GM12878 (cell line): ENCODE data around the gene RADIL. TPM values are rescaled to one million over a fixed set of nuclear protein-coding genes. Genes with fewer than 3 reads are reported as not detected.

Source experiments
- ATAC-seq: fragments of 200-7000 bp; cut with Tn5 transposase; 3 replicates; pipeline ENCODE4 v1.9.1; 2020; ENCODE audit warnings: mild to moderate bottlenecking, moderate library complexity
- BruUV-seq: library from RNA; stranded (reverse); fragments of 400-500 nt; replicated peaks from 2 replicates; lab custom pipeline; 2021; lab: Mats Ljungman, UMichigan
- CTCF ChIA-PET: fragments of 300-600 bp; sonication (Branson Sonifier 250); formaldehyde crosslinking; extraction: SDS; loops from one replicate; lab custom pipeline; 2021; ENCODE audit warnings: inconsistent platforms; lab: Yijun Ruan, JAX
- POLR2A ChIA-PET: fragments of 350-600 bp; formaldehyde crosslinking; extraction: SDS; loops from one replicate; lab custom pipeline; 2021; ENCODE audit warnings: inconsistent platforms; lab: Charles Lee
- RAD21 ChIA-PET: fragments of 300-600 bp; sonication (Branson Sonifier 250); formaldehyde crosslinking; loops from one replicate; lab custom pipeline; 2023; ENCODE audit warnings: antibody characterized with exemption; ENCODE audit not compliant: unreplicated experiment; lab: Charles Lee
- SMC1A ChIA-PET: fragments of 300-600 bp; sonication (Branson Sonifier 250); formaldehyde crosslinking; loops from one replicate; lab custom pipeline; 2023; ENCODE audit not compliant: unreplicated experiment, uncharacterized antibody; lab: Charles Lee
- DNase-seq: peaks from one replicate; pipeline ENCODE4 v3.0.0-alpha.2; 2011; ENCODE audit warnings: low read depth, low spot score
- FAIRE-seq: peaks from 3 replicates; lab custom pipeline; 2011; peaks lifted over from hg19 to GRCh38; lab: Jason Lieb, UNC
- H2AFZ ChIP-seq: 2 replicates; pipeline ENCODE4 v1.6.0; 2011; ENCODE audit warnings: low read depth, low read length, control low read depth; ENCODE audit not compliant: control insufficient read depth
- H3K27ac ChIP-seq: 2 replicates; pipeline ENCODE4 v1.5.1; 2011; ENCODE audit warnings: control low read depth; ENCODE audit not compliant: control insufficient read depth, insufficient read depth
- H3K27me3 ChIP-seq, 2 experiments: replicated peaks in 1 of 2; 2 replicates each; pipeline versions ENCODE4 v1.6.0 to v1.6.1; 2011; ENCODE audit warnings: low read length in 1 of 2; ENCODE audit not compliant: control insufficient read depth in 2 of 2, insufficient read depth in 2 of 2
- H3K36me3 ChIP-seq, 2 experiments: 2 replicates each; pipeline ENCODE4 v1.5.1; 2011; ENCODE audit warnings: low read length in 1 of 2; ENCODE audit not compliant: control insufficient read depth in 2 of 2, insufficient read depth in 2 of 2
- H3K4me1 ChIP-seq: 2 replicates; pipeline ENCODE4 v1.6.1; 2011; ENCODE audit warnings: mild to moderate bottlenecking, low read length, moderate library complexity, mixed read lengths; ENCODE audit not compliant: control insufficient read depth, insufficient read depth
- H3K4me2 ChIP-seq: 2 replicates; pipeline ENCODE4 v1.6.0; 2011; ENCODE audit warnings: control low read depth; ENCODE audit not compliant: control insufficient read depth, insufficient read depth
- H3K4me3 ChIP-seq: fragments of 200-600 bp; sonication (generic); 2 replicates; pipeline ENCODE4 v1.5.1; 2016
- H3K79me2 ChIP-seq: 2 replicates; pipeline ENCODE4 v1.6.0; 2011; ENCODE audit warnings: low read length; ENCODE audit not compliant: control insufficient read depth, insufficient read depth
- H3K9ac ChIP-seq: 2 replicates; pipeline ENCODE4 v1.8.0; 2011; ENCODE audit warnings: low read length, control low read depth, mixed read lengths; ENCODE audit not compliant: control insufficient read depth, insufficient read depth
- H3K9me3 ChIP-seq: replicated peaks from 3 replicates; pipeline ENCODE4 v1.5.1; 2011; ENCODE audit warnings: mild to moderate bottlenecking, low read length; ENCODE audit not compliant: control insufficient read depth, insufficient read depth
- H4K20me1 ChIP-seq: 2 replicates; pipeline ENCODE4 v1.6.0; 2011; ENCODE audit not compliant: control insufficient read depth, insufficient read depth
- POLR2A ChIP-seq: IDR thresholded peaks from 2 replicates; pipeline ENCODE4 v1.6.1; 2011; ENCODE audit warnings: low read depth, mild to moderate bottlenecking, low read length
- WGBS: methylation state at CpG from one replicate; pipeline ENCODE4 v1.1.6; 2016; ENCODE audit warnings: low lambda C conversion rate; ENCODE audit not compliant: insufficient replicate concordance, insufficient coverage; ENCODE audit errors: missing lambda C conversion rate; 5-methylcytosine and 5-hydroxymethylcytosine counted together
- in situ Hi-C: fragments of 300-500 bp; cut with MboI; formaldehyde crosslinking; loops from 9 replicates; pipeline ENCODE4 v1.14.3; 2018; ENCODE audit warnings: mixed read lengths
- intact Hi-C: fragments of 100-400 bp; cut with micrococcal nuclease; formaldehyde crosslinking; loops from one replicate; pipeline ENCODE4 v1.14.2; 2022; ENCODE audit not compliant: unreplicated experiment
- polyA plus RNA-seq, 11 experiments: library from polyadenylated mRNA; depleted of rRNA in 4 of 11; unstranded in 6 of 11; stranded (reverse) in 5 of 11; fragments of >200 nt; fragmentation: Nextera tagmentation in 4 of 11; fragmentation: Illumina TruSeq in 1 of 11; extraction: Ambion mirVana in 4 of 11; extraction: Trizol in 1 of 11; gene quantifications; 1 replicate in 1 of 11; 2 replicates in 10 of 11; pipeline versions ENCODE4 v1.2.1 to v1.2.3, GENCODE V29; 2011 to 2016; ENCODE audit warnings: inconsistent platforms in 2 of 11, missing spikeins in 2 of 11, low read depth in 1 of 11
- total RNA-seq, 4 experiments: library from RNA; depleted of rRNA in 3 of 4; stranded (reverse); fragments of >200 nt in 3 of 4; fragmentation: Illumina TruSeq in 1 of 4; extraction: Trizol in 1 of 4; gene quantifications; 2 replicates each; pipeline versions ENCODE4 v1.2.1 to v1.2.3, GENCODE V29; 2013 to 2021
- TF ChIP-seq, protein P1 (sequence below): fragments of 450-650 bp; IDR thresholded peaks from 2 replicates; pipeline ENCODE4 v1.6.1; 2016; ENCODE audit warnings: mild to moderate bottlenecking
- TF ChIP-seq, protein P2 (sequence below): fragments of 450-650 bp; formaldehyde crosslinking; IDR thresholded peaks from 2 replicates; pipeline ENCODE4 v1.4.0; 2020; ENCODE audit warnings: mild to moderate bottlenecking, moderate library complexity

Gene RADIL
- total and polyA plus RNA-seq, 10 of the 15 experiments (the other 5 are each of a cell fraction or from before 2014, with no cell fraction given): 0.05 to 0.06 TPM; not detected in 8

DNA sequence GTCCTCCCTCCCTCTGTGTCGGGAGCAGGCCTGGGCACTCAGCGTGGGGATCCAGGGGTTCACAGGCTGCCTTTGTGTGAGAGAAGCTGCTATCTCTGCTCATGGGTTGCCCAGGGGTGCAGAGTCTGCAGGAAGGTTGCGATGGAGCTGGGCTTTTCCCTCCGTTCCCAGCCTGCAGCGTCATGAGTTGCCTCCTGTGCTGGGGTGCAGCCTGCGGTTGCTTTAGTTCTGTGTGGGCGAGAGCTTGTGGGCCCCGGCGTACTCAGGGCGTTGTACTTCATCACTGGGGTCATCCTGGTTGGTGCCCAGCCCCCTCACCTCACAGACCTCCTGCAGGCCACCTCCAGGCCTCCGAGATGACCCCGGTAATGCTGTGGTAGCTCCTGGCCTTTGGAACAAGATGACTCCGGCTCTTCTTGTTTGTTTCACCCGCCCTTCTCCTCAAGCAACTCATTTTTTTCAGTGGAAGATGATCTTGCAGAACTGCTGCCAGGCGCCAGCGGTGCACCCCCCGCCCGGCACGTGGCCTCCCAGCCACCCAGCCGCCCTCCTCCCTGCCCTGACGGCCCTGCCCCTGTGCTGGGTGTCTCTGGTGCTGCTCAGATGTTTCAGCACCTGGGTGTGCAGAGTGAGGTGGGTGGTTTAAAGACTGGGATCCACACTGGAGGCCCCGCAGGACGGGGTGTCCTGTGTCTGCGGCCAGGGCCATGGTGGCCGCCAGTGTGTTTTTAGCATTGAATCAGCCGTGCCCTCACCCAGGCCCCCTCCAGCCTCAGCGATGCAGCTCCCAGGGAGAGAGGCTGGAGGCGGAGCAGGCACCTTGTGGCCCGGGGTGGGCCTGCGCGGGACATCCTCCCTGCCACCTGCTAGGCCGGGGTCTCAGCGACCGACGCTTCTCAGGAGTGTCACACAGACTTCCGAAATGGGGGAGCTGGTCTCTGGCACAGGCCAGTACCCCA is 100.9 kb downstream of the RADIL start (continued):
- TF ChIP-seq, protein P1, sequence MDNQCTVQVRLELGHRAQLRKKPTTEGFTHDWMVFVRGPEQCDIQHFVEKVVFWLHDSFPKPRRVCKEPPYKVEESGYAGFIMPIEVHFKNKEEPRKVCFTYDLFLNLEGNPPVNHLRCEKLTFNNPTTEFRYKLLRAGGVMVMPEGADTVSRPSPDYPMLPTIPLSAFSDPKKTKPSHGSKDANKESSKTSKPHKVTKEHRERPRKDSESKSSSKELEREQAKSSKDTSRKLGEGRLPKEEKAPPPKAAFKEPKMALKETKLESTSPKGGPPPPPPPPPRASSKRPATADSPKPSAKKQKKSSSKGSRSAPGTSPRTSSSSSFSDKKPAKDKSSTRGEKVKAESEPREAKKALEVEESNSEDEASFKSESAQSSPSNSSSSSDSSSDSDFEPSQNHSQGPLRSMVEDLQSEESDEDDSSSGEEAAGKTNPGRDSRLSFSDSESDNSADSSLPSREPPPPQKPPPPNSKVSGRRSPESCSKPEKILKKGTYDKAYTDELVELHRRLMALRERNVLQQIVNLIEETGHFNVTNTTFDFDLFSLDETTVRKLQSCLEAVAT: no peak
- TF ChIP-seq, protein P2, sequence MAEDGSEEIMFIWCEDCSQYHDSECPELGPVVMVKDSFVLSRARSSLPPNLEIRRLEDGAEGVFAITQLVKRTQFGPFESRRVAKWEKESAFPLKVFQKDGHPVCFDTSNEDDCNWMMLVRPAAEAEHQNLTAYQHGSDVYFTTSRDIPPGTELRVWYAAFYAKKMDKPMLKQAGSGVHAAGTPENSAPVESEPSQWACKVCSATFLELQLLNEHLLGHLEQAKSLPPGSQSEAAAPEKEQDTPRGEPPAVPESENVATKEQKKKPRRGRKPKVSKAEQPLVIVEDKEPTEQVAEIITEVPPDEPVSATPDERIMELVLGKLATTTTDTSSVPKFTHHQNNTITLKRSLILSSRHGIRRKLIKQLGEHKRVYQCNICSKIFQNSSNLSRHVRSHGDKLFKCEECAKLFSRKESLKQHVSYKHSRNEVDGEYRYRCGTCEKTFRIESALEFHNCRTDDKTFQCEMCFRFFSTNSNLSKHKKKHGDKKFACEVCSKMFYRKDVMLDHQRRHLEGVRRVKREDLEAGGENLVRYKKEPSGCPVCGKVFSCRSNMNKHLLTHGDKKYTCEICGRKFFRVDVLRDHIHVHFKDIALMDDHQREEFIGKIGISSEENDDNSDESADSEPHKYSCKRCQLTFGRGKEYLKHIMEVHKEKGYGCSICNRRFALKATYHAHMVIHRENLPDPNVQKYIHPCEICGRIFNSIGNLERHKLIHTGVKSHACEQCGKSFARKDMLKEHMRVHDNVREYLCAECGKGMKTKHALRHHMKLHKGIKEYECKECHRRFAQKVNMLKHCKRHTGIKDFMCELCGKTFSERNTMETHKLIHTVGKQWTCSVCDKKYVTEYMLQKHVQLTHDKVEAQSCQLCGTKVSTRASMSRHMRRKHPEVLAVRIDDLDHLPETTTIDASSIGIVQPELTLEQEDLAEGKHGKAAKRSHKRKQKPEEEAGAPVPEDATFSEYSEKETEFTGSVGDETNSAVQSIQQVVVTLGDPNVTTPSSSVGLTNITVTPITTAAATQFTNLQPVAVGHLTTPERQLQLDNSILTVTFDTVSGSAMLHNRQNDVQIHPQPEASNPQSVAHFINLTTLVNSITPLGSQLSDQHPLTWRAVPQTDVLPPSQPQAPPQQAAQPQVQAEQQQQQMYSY (CRISPR knock-in tag): no peak

DNA sequence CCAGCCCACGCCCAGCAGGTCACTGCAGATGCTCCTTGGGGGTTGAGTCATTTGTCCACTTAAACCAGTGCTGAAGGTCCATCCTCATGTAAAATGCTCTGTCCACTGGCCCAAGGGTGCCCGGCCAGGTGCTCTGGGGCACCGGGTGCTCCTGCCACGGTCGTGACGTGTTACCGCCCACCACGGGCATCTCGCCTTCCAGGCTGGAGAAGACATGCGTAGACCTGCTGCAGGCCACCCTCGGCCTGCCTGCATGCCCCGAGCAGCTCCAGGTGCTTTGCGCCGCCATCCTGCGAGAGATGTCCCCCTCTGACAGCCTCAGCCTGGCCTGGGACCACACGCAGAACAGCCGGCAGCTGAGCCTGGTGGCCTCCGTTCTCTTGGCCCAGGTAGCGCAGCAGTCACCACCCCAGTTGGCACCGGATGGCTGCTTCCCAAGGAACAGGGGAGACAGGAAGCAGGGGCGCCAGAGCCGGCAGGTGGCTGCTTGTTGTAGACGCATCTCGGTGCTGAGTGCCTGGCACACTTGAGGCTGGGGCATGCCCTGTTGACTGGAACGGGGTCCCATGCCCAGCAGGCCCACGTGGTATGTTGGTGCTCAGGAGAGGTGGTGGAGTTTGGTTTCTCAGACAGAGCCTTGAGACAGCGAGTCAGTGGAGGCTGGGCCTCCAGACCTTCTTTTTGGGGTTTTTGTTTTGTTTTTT is 102.0 kb downstream of the RADIL start:
- no peaks in the 10 kb centered on the region for H3K27me3 ChIP-seq
- RAD21 ChIA-PET: no interaction called here
- no peaks in the 10 kb centered on the region; the same call in 1 of the 2 replicates for H4K20me1 ChIP-seq
- no peak overlapping the region for H2AFZ ChIP-seq
- H3K79me2 ChIP-seq: peaks cover 18% of the 10 kb centered on the region
- FAIRE-seq (no peak), ATAC-seq (no peak), DNase-seq (no peak)
- SMC1A ChIA-PET: no interaction called here
- H3K4me2 ChIP-seq: no peak overlapping the region
- in situ Hi-C loops (no loop called here), intact Hi-C loops (no loop called here)
- CTCF ChIA-PET: no interaction called here
- peaks cover 11 to 23% of the 10 kb centered on the region in 2 experiments for H3K36me3 ChIP-seq
- no peak overlapping the region for H3K27ac ChIP-seq
- no peak overlapping the region for H3K9ac ChIP-seq
- H3K4me3 ChIP-seq: no peak overlapping the region
- no TSS peak for BruUV-seq
- WGBS: 96% methylated on average over 27 of the region's 27 CpGs
- peak; percentile 25; the same call in 1 of the 2 replicates for TF ChIP-seq POLR2A
- TF ChIP-seq, protein P1: no peak
- peaks cover 4% of the 10 kb centered on the region for H3K4me1 ChIP-seq
- POLR2A ChIA-PET: no interaction called here
- H3K9me3 ChIP-seq: no peaks in the 10 kb centered on the region
